Dendritic cell treated with granulocyte-macrophage colony-stimulating factor and Interleukin-4, amounts not matched to agents 40 ng/mL and 50 ng/mL, for 4 days (primary cell): ENCODE results near the gene POMGNT2.

Source experiments
- H3K27ac Mint-ChIP-seq: one replicate; pipeline ENCODE4 v1.8.0; 2022; ENCODE audit warnings: mild to moderate bottlenecking, mixed read lengths
- H3K27me3 Mint-ChIP-seq: one replicate; pipeline ENCODE4 v1.8.0; 2022; ENCODE audit warnings: mild to moderate bottlenecking, mixed read lengths
- H3K36me3 Mint-ChIP-seq: one replicate; pipeline ENCODE4 v1.8.0; 2022; ENCODE audit warnings: low read depth, mixed read lengths
- H3K4me1 Mint-ChIP-seq: one replicate; pipeline ENCODE4 v1.8.0; 2022; ENCODE audit warnings: low read depth, mixed read lengths
- H3K4me3 Mint-ChIP-seq: one replicate; pipeline ENCODE4 v1.8.0; 2022; ENCODE audit warnings: mild to moderate bottlenecking, moderate library complexity, mixed read lengths
- H3K9me3 Mint-ChIP-seq: one replicate; pipeline ENCODE4 v1.8.0; 2022; ENCODE audit warnings: mixed read lengths
- intact Hi-C: fragments of 100-400 bp; cut with micrococcal nuclease; formaldehyde crosslinking; loops from one replicate; pipeline ENCODE4 v1.15.0; 2022

POMGNT2 gene

DNA sequence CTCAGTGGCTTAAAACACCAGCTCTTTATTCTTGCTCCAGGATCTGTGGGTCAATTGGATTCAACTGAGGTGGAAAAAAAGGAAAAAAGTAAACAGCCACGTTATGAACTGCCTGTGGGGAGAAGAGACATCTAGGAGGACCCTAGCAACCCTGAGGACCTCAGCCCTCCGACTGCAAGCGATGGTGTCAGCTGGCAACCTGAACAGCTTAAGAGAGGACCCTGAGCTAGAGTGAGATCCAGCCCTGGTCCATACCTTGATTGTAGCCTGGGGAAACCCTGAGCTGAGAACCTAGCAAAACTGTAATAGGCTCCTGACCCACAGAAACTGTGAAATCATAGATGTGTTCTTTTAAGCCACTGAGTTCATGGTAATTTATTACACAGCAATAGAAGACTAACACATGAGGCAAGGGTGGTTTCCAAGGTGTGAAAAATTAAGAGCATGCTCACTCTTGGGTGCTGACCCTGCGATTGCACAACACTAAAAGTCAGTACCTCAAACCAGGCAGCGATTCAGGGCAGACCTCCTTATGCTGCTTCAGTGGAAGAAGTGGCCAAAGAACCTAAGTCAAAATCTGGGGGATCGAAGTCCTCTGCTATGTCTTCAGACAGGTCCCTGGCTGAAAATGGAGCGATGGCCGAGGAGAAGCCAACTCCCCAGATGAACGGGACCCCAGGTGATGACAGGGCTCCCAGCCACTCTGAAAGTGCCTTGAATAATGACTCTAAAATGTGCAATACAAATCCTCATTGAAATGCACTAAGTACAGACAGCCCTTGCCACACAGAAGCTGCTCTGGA, 69.1 kb downstream of the POMGNT2 start:
- H3K4me1 Mint-ChIP-seq, result peaks cover 5% of the 10 kb centered on the region
- H3K27me3 Mint-ChIP-seq, result no peaks in the 10 kb centered on the region
- no peaks in the 10 kb centered on the region for H3K9me3 Mint-ChIP-seq
- no peak overlapping the region for H3K27ac Mint-ChIP-seq
- no peak overlapping the region for H3K4me3 Mint-ChIP-seq
- peaks cover 18% of the 10 kb centered on the region for H3K36me3 Mint-ChIP-seq
- intact Hi-C loops, result no loop called here

DNA sequence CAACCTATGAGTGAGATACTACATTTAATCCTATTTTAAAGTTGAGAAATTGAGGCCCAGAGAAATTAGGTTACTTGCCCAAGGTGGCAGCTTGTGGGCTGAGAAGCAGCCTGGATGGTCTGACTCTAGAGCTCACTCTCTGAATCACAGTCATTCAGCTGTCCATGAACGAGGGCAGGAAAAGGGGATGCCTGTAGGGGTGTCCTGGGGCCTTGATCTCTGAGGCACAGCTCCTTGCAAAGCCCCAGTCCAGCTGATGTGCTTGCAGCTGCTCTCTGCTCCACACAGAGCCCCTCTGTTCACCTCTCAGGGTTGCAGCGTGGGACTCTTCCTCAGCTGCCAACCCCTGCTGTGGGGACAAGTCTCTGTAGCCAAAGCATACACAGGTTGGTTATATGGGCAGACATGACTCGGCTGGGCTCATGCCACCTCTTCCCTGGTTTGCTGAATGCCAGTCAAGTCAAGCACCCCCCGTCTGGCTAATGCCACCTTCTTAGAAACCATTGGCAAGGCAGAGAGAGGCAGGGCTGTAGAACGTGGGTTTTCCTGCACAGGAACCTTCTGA, 70.0 kb downstream of the POMGNT2 start:
- intact Hi-C loops, result no loop called here

DNA sequence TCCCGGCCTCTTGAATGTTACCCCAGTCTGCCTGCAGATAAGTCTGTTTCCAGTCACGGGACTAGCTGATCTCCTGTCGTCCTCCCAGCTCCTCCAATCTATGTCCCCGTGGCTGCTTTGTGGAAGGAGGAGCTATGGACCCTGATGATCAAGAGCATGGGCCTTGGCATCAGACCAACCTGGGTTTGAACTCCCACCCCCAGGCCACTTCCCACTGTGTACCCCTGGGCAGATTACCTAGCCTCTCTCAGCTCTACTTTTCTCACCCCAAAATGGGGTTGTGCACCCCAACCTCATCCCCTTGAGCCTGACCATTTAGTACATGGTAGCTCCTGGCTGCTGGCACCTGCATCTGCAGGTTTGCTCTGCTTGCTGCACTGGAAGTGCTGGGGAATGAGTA, 71.0 kb downstream of the POMGNT2 start:
- H3K27ac Mint-ChIP-seq, result no peak overlapping the region
- peaks cover 18% of the 10 kb centered on the region for H3K36me3 Mint-ChIP-seq
- H3K4me3 Mint-ChIP-seq, result no peak overlapping the region
- H3K9me3 Mint-ChIP-seq, result no peaks in the 10 kb centered on the region
- intact Hi-C loops, result no loop called here
- H3K4me1 Mint-ChIP-seq, result peaks cover 24% of the 10 kb centered on the region
- no peaks in the 10 kb centered on the region for H3K27me3 Mint-ChIP-seq

More for the DNA sequence above, 70.0 kb downstream of the POMGNT2 start:
- Mint-ChIP-seq H3K27me3 (no peaks in the 10 kb centered on the region), H3K27ac (no peak overlapping the region), H3K4me3 (no peak overlapping the region), H3K9me3 (no peaks in the 10 kb centered on the region), H3K36me3 (peaks cover 18% of the 10 kb centered on the region), H3K4me1 (peaks cover 14% of the 10 kb centered on the region)

DNA sequence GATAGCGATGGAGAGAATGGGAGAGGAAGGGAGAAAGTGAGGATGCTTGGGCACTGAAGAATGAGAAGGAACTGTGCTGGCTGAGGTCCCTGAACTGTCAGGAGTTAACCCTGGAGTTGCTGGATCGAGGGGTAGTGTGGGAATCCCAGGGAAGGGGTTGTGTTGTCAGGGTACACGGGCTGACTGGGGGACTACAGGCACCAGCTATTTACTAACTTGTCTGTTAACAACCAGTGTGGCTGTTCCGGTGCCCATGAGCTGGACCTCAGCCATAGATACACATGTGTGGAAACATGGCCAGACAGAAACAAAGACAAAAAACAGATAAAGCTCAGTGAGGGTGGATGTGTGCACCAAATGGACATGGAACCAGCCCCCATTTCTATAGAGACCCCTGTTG, 71.7 kb downstream of the POMGNT2 start:
- Mint-ChIP-seq H3K4me3 (no peak overlapping the region), H3K36me3 (peaks cover 18% of the 10 kb centered on the region), H3K27ac (no peak overlapping the region), H3K9me3 (no peaks in the 10 kb centered on the region), H3K27me3 (no peaks in the 10 kb centered on the region), H3K4me1 (peaks cover 31% of the 10 kb centered on the region)
- intact Hi-C loops, result no loop called here

DNA sequence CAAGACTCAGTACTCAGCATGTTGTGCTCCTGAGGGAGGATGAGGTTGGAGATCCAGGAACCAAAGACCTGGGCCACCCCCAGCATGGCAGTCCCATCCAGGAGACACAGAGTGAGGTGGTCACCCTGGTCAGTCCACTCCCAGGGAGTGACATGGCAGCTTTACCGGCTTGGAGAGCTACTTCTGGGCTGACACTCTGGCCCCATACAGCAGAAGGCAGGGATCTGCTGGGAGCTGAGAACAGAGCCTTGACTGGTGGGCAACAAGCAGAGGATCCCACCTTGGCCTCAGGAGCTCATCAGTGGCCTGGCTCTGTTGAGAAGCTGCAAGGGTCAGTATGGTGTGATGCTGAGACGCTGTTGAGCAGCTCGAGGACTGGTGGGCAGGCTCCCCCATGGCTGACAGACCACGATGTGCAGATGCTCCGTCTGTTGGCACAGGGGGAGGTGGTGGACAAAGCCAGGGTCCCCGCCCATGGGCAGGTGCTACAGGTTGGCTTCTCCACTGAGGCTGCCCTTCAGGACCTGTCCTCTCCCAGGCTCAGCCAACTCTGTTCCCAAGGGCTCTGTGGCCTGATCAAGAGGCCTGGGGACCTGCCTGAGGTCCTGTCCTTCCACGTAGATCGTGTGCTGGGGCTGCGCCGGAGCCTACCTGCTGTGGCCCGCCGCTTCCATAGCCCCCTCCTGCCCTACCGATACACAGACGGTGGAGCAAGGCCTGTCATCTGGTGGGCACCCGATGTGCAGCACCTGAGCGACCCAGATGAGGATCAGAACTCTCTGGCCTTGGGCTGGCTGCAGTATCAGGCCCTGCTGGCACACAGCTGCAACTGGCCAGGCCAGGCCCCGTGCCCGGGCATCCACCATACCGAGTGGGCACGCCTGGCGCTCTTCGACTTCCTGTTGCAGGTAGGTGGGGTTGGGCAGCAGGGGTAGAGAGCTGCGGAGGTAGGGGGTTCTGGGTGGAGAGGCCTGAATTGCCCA, 72.9 kb downstream of the POMGNT2 start:
- Mint-ChIP-seq H3K9me3 (no peaks in the 10 kb centered on the region), H3K27ac (no peak overlapping the region), H3K27me3 (no peaks in the 10 kb centered on the region), H3K4me1 (peaks cover 31% of the 10 kb centered on the region), H3K4me3 (no peak overlapping the region), H3K36me3 (peaks cover 18% of the 10 kb centered on the region)
- intact Hi-C loops, result no loop called here

DNA sequence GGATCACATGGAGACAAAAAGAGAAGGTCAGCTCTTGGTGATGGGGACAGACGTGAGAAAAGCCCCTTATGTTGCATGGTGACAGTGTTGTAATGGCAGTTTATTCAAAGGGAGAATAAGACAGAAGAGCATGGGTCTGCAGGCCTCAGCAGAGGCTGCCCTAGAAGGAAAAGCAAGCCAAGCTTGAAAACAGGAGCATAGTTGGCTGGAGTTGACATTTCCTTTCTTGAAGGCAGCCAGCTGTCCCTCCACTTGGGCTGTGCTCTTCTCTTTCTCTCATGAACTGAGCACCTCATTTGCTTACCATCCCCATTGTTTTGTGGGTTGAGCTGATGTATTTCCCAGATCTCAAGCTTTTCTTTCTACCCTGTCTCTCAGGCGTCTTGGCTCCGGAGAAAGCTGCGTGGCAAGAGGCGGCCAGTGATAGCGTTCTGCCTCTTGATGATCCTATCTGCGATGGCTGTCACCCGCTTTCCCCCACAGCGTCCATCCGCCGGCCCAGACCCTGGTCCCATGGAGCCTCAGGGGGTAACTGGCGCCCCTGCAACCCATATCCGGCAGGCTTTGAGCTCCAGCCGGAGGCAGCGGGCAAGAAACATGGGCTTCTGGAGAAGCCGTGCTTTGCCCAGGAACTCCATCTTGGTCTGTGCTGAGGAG, 73.9 kb downstream of the POMGNT2 start:
- Mint-ChIP-seq H3K4me3 (no peak overlapping the region), H3K27ac (no peak overlapping the region), H3K27me3 (no peaks in the 10 kb centered on the region), H3K36me3 (peaks cover 18% of the 10 kb centered on the region), H3K9me3 (no peaks in the 10 kb centered on the region), H3K4me1 (peaks cover 31% of the 10 kb centered on the region)
- intact Hi-C loops, result no loop called here

DNA sequence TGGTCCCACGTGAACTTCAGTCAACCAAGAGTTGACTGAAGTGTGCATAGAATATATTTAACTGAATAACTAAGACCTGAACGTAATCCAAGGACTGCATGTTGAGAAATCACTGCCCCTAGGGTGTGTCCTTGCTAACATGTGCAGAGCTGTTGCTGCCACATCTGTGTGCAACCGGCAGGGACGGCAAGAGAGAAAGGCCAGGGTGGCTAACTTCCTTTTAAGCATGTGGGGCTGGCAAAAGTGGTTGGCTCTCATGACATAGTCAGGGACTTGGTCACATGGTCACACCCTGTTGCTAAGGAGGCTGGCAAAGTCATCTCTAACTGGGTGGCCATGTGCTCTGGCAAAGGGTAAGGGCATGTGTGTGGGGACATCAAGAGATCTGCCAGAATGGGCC, 74.4 kb downstream of the POMGNT2 start:
- H3K4me1 Mint-ChIP-seq, result peaks cover 31% of the 10 kb centered on the region
- no peak overlapping the region for H3K4me3 Mint-ChIP-seq
- no peaks in the 10 kb centered on the region for H3K27me3 Mint-ChIP-seq
- no peak overlapping the region for H3K27ac Mint-ChIP-seq
- intact Hi-C loops, result no loop called here
- H3K36me3 Mint-ChIP-seq, result peaks cover 18% of the 10 kb centered on the region
- H3K9me3 Mint-ChIP-seq, result no peaks in the 10 kb centered on the region

DNA sequence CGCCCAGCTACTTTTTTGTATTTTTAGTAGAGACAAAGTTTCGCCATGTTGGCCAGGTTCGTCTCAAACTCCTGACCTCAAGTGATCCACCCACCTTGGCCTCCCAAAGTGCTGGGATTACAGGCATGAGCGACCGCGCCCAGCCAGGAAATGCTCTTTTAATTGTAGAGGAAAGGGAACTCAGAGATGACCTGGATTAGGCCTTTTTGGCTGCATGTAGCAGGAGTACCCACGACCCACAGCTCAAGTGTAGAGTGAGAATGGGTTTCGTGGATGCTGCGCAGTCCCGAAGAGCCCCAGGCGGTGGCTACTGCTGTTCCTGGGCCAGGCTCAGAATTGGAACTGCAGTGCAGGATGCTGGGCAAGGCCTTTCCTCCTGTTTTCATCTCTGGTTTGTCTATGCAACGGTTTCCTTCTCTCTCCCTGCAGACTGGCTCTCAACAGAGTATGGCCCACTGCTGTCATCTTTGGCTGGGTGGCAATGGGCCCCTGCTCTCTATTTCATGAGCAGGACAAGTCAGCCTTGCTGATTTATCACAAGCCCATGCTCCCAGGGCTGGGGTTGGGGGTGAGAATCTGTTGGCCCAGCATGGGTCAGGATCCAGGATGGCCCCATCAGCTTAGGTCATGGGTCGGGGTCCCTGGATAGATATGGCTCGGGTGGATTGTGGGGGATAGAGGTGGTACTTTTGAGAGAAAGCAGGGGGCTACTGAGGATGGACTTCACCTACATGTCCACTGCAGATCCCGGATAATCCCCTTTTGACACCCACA, 75.5 kb downstream of the POMGNT2 start:
- Mint-ChIP-seq H3K27ac (no peak overlapping the region), H3K9me3 (no peaks in the 10 kb centered on the region), H3K4me1 (peaks cover 31% of the 10 kb centered on the region), H3K36me3 (peaks cover 25% of the 10 kb centered on the region), H3K27me3 (no peaks in the 10 kb centered on the region), H3K4me3 (no peak overlapping the region)
- intact Hi-C loops, result no loop called here
